NB4 (cell line): Measurements from ENCODE around the gene LRBA.
"Not testable (repeated sequence)": the region's sequence is repeated elsewhere in the genome, so short reads cannot be mapped to it uniquely, and the experiment has no call there.

ENCODE experiments used
- DNase-seq: peaks from one replicate; pipeline ENCODE4 v3.0.0; 2010; ENCODE audit warnings: low read depth
- H3K4me3 ChIP-seq: one replicate; pipeline ENCODE4 v1.5.1; 2011; ENCODE audit warnings: mild to moderate bottlenecking, low read depth, low read length, moderate library complexity
- MYC ChIP-seq: IDR thresholded peaks from 2 replicates; pipeline ENCODE4 v1.6.1; 2011; ENCODE audit warnings: low read depth, low read length
- POLR2A ChIP-seq: IDR thresholded peaks from 2 replicates; pipeline ENCODE4 v1.6.1; 2011; ENCODE audit warnings: mild to moderate bottlenecking; ENCODE audit not compliant: insufficient read length; ENCODE audit errors: extremely low read depth
- TF ChIP-seq, protein P1 (sequence below): IDR thresholded peaks from 2 replicates; pipeline ENCODE4 v1.6.1; 2011; ENCODE audit warnings: low read depth, low read length
- TF ChIP-seq, protein P2 (sequence below): IDR thresholded peaks from one replicate; pipeline ENCODE4 v1.5.1; 2012; ENCODE audit warnings: low read depth, low read length

LRBA gene

DNA sequence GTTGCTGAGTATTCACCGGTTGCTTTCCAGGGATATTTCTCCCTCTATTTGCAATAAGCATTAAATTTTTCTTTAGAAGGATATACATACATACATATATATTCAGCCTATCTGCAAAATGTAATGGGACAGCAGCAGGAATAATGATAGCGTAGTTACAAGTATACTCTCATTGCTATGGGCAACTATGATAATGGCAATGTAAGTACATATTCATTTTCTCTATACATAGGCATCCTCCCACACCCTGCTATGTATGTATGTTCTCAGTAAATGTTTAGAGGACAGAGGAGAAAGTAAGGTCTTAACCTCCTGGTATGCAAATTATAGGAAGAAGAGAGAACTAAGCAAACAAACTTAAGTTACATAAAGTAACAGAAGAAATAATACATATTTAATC, 452.8 kb downstream of the LRBA start:
- TF ChIP-seq, protein P1, sequence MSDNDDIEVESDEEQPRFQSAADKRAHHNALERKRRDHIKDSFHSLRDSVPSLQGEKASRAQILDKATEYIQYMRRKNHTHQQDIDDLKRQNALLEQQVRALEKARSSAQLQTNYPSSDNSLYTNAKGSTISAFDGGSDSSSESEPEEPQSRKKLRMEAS, result no peak
- TF ChIP-seq POLR2A, result no peak
- TF ChIP-seq, protein P2, sequence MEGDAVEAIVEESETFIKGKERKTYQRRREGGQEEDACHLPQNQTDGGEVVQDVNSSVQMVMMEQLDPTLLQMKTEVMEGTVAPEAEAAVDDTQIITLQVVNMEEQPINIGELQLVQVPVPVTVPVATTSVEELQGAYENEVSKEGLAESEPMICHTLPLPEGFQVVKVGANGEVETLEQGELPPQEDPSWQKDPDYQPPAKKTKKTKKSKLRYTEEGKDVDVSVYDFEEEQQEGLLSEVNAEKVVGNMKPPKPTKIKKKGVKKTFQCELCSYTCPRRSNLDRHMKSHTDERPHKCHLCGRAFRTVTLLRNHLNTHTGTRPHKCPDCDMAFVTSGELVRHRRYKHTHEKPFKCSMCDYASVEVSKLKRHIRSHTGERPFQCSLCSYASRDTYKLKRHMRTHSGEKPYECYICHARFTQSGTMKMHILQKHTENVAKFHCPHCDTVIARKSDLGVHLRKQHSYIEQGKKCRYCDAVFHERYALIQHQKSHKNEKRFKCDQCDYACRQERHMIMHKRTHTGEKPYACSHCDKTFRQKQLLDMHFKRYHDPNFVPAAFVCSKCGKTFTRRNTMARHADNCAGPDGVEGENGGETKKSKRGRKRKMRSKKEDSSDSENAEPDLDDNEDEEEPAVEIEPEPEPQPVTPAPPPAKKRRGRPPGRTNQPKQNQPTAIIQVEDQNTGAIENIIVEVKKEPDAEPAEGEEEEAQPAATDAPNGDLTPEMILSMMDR, result no peak
- TF ChIP-seq MYC, result no peak
- no peak overlapping the region for H3K4me3 ChIP-seq
- DNase-seq, result no peak

DNA sequence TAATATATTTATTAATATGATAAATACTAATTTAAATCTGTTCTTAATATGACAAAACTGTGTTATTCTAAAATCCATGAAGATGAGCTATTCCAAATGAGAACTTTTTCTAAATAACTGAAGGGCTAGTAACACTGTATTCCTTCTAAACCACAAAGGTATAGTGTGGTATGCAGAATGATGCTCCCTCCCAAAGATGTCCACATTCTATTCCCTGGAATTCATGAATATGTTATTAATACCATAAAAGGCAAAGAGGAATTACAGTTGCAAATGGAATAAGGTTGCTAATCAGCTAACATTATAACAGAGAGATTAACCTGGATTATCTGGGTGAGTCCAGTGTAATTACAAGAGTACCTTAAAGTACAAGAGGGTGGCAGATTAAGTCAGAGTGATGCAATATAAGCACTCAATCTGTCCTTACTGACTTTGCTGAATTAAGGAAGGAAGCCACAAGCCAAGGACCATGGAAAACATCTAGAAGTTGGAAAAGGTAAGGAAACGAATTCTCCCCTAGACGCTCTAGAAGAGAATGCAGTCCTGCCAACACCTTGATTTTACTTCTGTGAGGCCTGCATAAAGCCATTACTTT, 453.8 kb downstream of the LRBA start:
- TF ChIP-seq MYC, result no peak
- TF ChIP-seq, protein P1, result no peak
- TF ChIP-seq, protein P2, result no peak
- no peak for TF ChIP-seq POLR2A
- H3K4me3 ChIP-seq, result no peak overlapping the region

DNA sequence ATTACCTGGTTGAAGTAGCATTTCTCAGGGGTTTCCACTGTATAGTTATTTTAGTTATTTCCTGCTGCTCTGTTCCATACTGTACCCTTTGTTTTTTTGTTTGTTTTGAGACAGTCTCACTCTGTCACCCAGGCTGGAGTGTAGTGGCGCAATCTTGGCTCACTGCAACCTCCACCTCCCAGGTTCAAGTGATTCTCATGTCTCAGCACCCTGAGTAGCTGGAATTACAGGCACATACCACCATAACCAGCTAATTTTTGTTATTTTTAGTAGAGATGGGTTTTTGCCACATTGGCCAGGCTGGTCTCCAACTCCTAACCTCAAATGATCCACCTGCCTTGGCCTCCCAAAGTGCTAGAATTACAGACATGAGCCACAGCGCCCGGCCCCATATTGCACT, 457.3 kb downstream of the LRBA start:
- DNase-seq, H3K4me3 ChIP-seq: not testable (repeated sequence)

More for the DNA sequence above, 453.8 kb downstream of the LRBA start:
- no peak for DNase-seq

DNA sequence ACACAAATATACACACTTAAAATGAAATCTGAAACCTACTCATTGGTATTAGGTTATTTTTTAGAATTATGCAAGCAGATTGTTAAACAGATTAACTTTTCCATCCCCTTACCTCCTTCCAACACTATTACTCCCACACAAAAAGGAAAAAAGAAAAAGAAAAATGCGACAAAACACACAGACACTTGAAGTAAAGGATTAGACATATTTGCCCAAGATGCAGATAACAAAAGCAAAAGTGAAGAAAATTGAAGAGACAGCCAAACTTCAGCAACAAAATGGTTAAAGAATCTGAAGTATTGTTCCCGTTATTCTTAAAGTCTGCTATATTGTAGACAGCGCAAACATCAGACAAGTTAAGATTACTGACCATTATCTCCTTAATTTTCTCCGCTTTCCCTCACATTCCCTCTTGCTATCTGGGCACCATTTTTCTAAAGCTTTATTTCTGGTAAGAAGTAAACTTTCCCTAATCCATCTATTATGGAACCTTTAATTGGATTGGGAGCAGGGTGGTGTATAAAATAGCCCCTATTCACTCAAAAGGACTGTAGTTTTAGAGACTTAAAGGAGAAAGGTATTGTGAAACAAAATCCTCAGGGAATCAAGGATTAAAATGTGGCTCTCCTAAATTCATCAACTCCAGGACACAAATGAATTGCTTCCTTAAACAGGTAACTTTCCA, 467.8 kb downstream of the LRBA start:
- DNase-seq, result no peak
- no peak overlapping the region for H3K4me3 ChIP-seq
- TF ChIP-seq, protein P2, result no peak
- no peak for TF ChIP-seq POLR2A
- no peak for TF ChIP-seq MYC
- TF ChIP-seq, protein P1, result no peak

DNA sequence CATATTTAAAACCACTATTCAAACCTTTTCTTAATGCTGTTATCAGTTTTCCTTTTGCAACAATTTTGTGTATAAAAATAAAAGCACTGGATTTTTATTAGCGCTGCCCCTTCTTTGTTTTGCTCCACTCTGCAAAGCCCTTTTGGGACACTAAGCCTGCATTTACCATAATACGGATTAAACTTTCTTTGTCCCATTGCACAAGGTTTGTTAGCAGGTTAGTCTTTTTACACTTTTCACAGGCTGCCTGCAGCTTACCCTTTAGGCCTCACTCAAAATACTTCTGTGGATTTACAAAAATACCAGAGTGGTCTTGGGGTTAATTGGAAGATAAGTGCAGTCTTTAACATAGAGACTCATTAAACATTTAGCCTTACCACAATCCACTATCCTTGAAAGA, 468.8 kb downstream of the LRBA start:
- no peak for DNase-seq
- TF ChIP-seq POLR2A (no peak), MYC (no peak)
- TF ChIP-seq, protein P2, result no peak
- TF ChIP-seq, protein P1, result no peak
- no peak overlapping the region for H3K4me3 ChIP-seq

DNA sequence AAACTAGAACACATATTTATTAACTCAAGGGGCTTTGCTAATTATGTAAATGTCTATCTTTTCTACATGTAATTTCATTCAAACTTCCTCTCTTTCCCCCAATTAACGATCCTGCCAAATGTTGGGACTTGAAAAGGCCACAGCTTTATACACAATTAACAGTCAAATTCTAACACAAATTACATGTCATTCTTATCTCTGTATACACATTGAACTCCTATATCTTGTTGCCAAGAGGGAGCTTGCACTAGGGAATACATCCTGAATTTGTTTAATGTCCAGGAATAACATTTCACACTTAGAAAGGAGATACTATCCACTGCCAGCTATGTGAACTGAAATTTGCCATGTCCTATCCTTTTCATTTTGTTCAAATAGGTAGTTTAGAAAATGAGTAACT, 472.0 kb downstream of the LRBA start:
- DNase-seq, result no peak
- TF ChIP-seq, protein P1, result no peak
- TF ChIP-seq POLR2A (no peak), MYC (no peak)
- TF ChIP-seq, protein P2, result no peak
- H3K4me3 ChIP-seq, result no peak overlapping the region
